ENCODE measurements around the gene SGCE. TPM values are rescaled to one million over a fixed set of nuclear protein-coding genes. Genes with fewer than 3 reads are reported as not detected.

The SGCE gene
- total RNA-seq, 1 experiment from 2014 or later, result 56.2 TPM

DNA sequence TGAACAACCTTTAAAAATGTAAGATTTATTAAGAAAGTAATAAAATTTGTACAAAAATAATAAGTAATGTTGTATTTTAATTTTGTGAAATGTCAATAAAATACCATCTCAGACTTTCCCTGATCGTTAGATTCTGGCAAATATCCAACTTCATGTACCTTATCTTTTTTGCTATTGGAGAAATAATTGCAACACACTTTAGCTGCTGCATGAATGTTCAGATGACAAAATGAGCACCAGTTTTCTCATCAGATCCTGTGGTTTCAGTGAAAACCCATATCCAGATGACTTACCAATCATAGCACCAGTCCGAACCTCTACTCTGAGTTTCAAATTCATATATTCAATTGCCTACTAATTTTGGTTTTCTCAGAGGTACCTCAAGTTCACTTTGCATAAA lies 76.5 kb downstream of the SGCE start:
- ChIA-PET POLR2A (interaction anchor here (0.7 kb wide), 1 partner anchor 74 kb away, joined by 4 read pairs; no protein-coding TSS in a partner anchor), CTCF (no interaction called here)
- Histone ChIP-seq H3K4me1 (peaks cover 47% of the 10 kb centered on the region), H3K9me3 (peaks cover 22% of the 10 kb centered on the region; the same call in 1 of the 2 replicates), H3K4me3 (ENCODE audit: low read depth, low read length) (no peak overlapping the region), H3K27me3 (replicated peaks; ENCODE audit: control insufficient read depth, insufficient read depth, low read length) (no peaks in the 10 kb centered on the region), H3K36me3 (ENCODE audit: control insufficient read depth, insufficient read depth, low read length) (no peaks in the 10 kb centered on the region)
- Mint-ChIP-seq H3K4me1 (ENCODE audit: low read depth, unreplicated experiment) (peaks cover 49% of the 10 kb centered on the region), H3K36me3 (ENCODE audit: insufficient read depth, unreplicated experiment) (peaks cover 31% of the 10 kb centered on the region), H3K27me3 (ENCODE audit: insufficient read depth, unreplicated experiment) (no peaks in the 10 kb centered on the region), H3K9me3 (ENCODE audit: unreplicated experiment) (peaks cover 41% of the 10 kb centered on the region), H3K4me3 (ENCODE audit: unreplicated experiment) (no peak overlapping the region), H3K27ac (ENCODE audit: unreplicated experiment) (peak overlapping the region; percentile 88)
- BruUV-seq (replicated peaks), result no TSS peak
- TF ChIP-seq, protein P1, sequence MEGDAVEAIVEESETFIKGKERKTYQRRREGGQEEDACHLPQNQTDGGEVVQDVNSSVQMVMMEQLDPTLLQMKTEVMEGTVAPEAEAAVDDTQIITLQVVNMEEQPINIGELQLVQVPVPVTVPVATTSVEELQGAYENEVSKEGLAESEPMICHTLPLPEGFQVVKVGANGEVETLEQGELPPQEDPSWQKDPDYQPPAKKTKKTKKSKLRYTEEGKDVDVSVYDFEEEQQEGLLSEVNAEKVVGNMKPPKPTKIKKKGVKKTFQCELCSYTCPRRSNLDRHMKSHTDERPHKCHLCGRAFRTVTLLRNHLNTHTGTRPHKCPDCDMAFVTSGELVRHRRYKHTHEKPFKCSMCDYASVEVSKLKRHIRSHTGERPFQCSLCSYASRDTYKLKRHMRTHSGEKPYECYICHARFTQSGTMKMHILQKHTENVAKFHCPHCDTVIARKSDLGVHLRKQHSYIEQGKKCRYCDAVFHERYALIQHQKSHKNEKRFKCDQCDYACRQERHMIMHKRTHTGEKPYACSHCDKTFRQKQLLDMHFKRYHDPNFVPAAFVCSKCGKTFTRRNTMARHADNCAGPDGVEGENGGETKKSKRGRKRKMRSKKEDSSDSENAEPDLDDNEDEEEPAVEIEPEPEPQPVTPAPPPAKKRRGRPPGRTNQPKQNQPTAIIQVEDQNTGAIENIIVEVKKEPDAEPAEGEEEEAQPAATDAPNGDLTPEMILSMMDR (IDR thresholded peaks at IDR 0.05; ENCODE audit: insufficient read depth in 1 of 2, low read depth in 1 of 2, low read length in 1 of 2, severe bottlenecking in 1 of 2, unreplicated experiment in 1 of 2), result no peak
- no peak for DNase-seq
- intact Hi-C loops (cut with micrococcal nuclease; ENCODE audit: unreplicated experiment), result no loop called here

DNA sequence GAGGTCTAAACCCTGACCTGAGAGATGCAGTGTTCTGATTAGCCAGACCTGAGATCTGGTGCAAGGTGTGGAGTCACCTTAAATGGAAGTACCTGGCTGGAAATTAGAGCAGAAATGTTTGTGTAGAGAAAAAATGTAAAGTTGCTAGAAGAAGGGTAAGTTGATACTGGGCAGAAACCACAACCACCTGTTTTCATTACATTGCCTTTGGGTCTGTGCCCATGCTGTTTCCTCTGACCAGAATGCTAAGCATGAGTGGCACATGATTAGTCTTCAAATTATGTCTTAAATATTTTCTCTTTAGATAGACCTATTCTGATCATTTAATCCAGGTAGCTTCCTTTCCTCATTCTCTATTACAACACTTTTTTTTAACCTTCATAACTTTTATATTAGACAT lies 77.3 kb downstream of the SGCE start:
- Mint-ChIP-seq H3K36me3 (ENCODE audit: insufficient read depth, unreplicated experiment) (peaks cover 22% of the 10 kb centered on the region), H3K27ac (ENCODE audit: unreplicated experiment) (no peak overlapping the region), H3K4me1 (ENCODE audit: low read depth, unreplicated experiment) (peaks cover 42% of the 10 kb centered on the region), H3K4me3 (ENCODE audit: unreplicated experiment) (no peak overlapping the region), H3K9me3 (ENCODE audit: unreplicated experiment) (peaks cover 41% of the 10 kb centered on the region), H3K27me3 (ENCODE audit: insufficient read depth, unreplicated experiment) (no peaks in the 10 kb centered on the region)
- peaks cover 47% of the 10 kb centered on the region for H3K4me1 ChIP-seq
- H3K27me3 ChIP-seq (replicated peaks; ENCODE audit: control insufficient read depth, insufficient read depth, low read length), result no peaks in the 10 kb centered on the region
- no TSS peak for BruUV-seq (replicated peaks)
- DNase-seq, result no peak
- ChIA-PET CTCF (no interaction called here), POLR2A (no interaction called here)
- no peaks in the 10 kb centered on the region for H3K36me3 ChIP-seq (ENCODE audit: control insufficient read depth, insufficient read depth, low read length)
- TF ChIP-seq, protein P1 (IDR thresholded peaks at IDR 0.05; ENCODE audit: insufficient read depth in 1 of 2, low read depth in 1 of 2, low read length in 1 of 2, severe bottlenecking in 1 of 2, unreplicated experiment in 1 of 2), result no peak
- peaks cover 22% of the 10 kb centered on the region; the same call in 1 of the 2 replicates for H3K9me3 ChIP-seq
- no peak overlapping the region for H3K4me3 ChIP-seq (ENCODE audit: low read depth, low read length)
- intact Hi-C loops (cut with micrococcal nuclease; ENCODE audit: unreplicated experiment), result no loop called here

DNA sequence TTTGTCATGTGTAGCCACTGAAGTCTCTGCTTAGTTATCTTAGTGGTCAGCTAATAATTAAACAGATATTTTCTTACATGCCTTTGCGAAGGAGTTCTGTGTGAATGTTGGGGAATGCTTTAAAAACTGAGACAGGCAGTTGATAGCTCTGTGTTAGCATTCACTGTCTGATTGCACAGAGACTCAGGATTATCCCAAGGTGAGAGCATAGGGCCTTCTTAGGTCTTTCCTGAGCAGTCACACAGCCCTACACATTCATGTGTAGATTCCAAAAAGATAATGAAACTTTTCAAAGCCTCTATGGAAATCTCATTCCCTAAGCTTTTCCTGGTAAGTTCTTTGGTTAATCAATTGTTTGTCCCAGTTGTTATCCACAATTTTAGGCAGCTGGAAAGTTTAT lies 78.6 kb downstream of the SGCE start:
- H3K9me3 ChIP-seq, result peaks cover 22% of the 10 kb centered on the region; the same call in 1 of the 2 replicates
- TF ChIP-seq, protein P1 (IDR thresholded peaks at IDR 0.05; ENCODE audit: insufficient read depth in 1 of 2, low read depth in 1 of 2, low read length in 1 of 2, severe bottlenecking in 1 of 2, unreplicated experiment in 1 of 2), result no peak
- POLR2A ChIA-PET, result interaction anchor here (1.4 kb wide), 1 partner anchor 81 kb away, joined by 4 read pairs; no protein-coding TSS in a partner anchor
- BruUV-seq (replicated peaks), result no TSS peak
- Mint-ChIP-seq H3K27me3 (ENCODE audit: insufficient read depth, unreplicated experiment) (no peaks in the 10 kb centered on the region), H3K4me1 (ENCODE audit: low read depth, unreplicated experiment) (peaks cover 42% of the 10 kb centered on the region), H3K27ac (ENCODE audit: unreplicated experiment) (peak overlapping the region; percentile 83), H3K4me3 (ENCODE audit: unreplicated experiment) (no peak overlapping the region), H3K36me3 (ENCODE audit: insufficient read depth, unreplicated experiment) (peaks cover 19% of the 10 kb centered on the region), H3K9me3 (ENCODE audit: unreplicated experiment) (peaks cover 41% of the 10 kb centered on the region)
- peaks cover 47% of the 10 kb centered on the region for H3K4me1 ChIP-seq
- no peaks in the 10 kb centered on the region for H3K27me3 ChIP-seq (replicated peaks; ENCODE audit: control insufficient read depth, insufficient read depth, low read length)
- DNase-seq, result peak; percentile 19 to 35
- no peak overlapping the region for H3K4me3 ChIP-seq (ENCODE audit: low read depth, low read length)
- intact Hi-C loops (cut with micrococcal nuclease; ENCODE audit: unreplicated experiment), result no loop called here
- CTCF ChIA-PET, result no interaction called here
- no peaks in the 10 kb centered on the region for H3K36me3 ChIP-seq (ENCODE audit: control insufficient read depth, insufficient read depth, low read length)
